Parathyroid adenoma (tissue), 2 donors: ENCODE measurements around the gene ELOVL3.
"Not testable (repeated sequence)": the region's sequence is repeated elsewhere in the genome, so short reads cannot be mapped to it uniquely, and the experiment has no call there.

Source experiments
- H2AFZ ChIP-seq: fragments of 300-600 bp; sonication (generic); one replicate; pipeline ENCODE4 v1.7.0; 2017; ENCODE audit warnings: antibody characterized with exemption, mild to moderate bottlenecking
- H3K27ac ChIP-seq: fragments of 300-600 bp; sonication (generic); one replicate; pipeline ENCODE4 v1.7.0; 2017
- H3K27me3 ChIP-seq: fragments of 300-600 bp; sonication (generic); one replicate; pipeline ENCODE4 v1.7.0; 2017; ENCODE audit warnings: low read length; ENCODE audit not compliant: control insufficient read depth, insufficient read depth
- H3K36me3 ChIP-seq: fragments of 300-600 bp; sonication (generic); one replicate; pipeline ENCODE4 v1.7.0; 2017; ENCODE audit warnings: low read length; ENCODE audit not compliant: control insufficient read depth, insufficient read depth
- H3K4me1 ChIP-seq: fragments of 300-600 bp; sonication (generic); one replicate; pipeline ENCODE4 v1.7.0; 2017; ENCODE audit warnings: control low read depth
- H3K4me2 ChIP-seq: fragments of 300-600 bp; sonication (generic); one replicate; pipeline ENCODE4 v1.7.0; 2017; ENCODE audit warnings: low read length
- H3K4me3 ChIP-seq: fragments of 300-600 bp; sonication (generic); one replicate; pipeline ENCODE4 v1.7.0; 2017; ENCODE audit warnings: low read depth, low read length
- H3K79me2 ChIP-seq: fragments of 300-600 bp; sonication (generic); one replicate; pipeline ENCODE4 v1.7.0; 2017; ENCODE audit warnings: control low read depth
- H3K9ac ChIP-seq: fragments of 300-600 bp; sonication (generic); one replicate; pipeline ENCODE4 v1.7.0; 2017; ENCODE audit warnings: mild to moderate bottlenecking
- H3K9me3 ChIP-seq: fragments of 300-600 bp; sonication (generic); one replicate; pipeline ENCODE4 v1.7.0; 2017; ENCODE audit warnings: low read length; ENCODE audit not compliant: control insufficient read depth
- TF ChIP-seq, protein P1 (sequence below): fragments of 300-600 bp; sonication (generic); IDR thresholded peaks from one replicate; pipeline ENCODE4 v1.7.0; 2017; ENCODE audit warnings: antibody characterized with exemption, mild to moderate bottlenecking
- donor health status: primary hyperparathyroidism.

ELOVL3 gene

DNA sequence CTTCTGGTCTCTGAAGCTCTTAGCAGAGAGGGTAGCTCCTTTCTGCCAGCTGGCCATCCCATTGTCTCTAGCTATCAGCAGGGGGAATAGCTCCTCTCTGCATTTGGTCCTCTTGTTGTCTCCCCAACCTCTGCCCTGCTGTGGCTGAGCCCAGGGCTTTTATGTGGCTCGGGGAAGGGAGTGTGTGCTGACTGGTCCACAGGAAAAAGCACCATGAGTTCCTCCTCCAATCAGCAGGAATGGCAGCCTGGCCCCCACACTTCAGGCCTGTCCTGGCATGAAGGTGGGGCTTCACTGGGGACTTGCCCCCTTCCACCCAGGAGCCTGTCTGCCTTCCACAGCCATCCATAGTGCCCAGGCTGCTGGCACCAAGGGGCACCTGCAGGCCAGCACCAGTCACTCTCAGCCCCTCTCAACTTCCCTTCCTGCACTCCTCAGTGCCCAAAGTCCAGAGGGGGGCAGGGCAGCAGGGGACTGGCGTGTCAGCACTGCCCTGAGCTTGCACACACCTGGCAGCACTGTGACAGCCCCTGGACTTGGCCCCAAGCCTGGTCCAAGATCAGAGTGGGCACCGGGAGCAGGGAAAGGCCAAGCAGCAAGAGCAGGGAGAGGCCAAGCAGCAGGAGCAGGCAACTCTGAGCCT is 37.7 kb upstream of the ELOVL3 start:
- no peaks in the 10 kb centered on the region for H3K36me3 ChIP-seq
- no peaks in the 10 kb centered on the region for H3K9me3 ChIP-seq
- no peaks in the 10 kb centered on the region for H3K4me1 ChIP-seq
- H3K27ac ChIP-seq = no peak overlapping the region
- H2AFZ ChIP-seq = peak overlapping the region; percentile 11
- no peaks in the 10 kb centered on the region for H3K27me3 ChIP-seq
- H3K79me2 ChIP-seq = no peaks in the 10 kb centered on the region
- TF ChIP-seq, protein P1, sequence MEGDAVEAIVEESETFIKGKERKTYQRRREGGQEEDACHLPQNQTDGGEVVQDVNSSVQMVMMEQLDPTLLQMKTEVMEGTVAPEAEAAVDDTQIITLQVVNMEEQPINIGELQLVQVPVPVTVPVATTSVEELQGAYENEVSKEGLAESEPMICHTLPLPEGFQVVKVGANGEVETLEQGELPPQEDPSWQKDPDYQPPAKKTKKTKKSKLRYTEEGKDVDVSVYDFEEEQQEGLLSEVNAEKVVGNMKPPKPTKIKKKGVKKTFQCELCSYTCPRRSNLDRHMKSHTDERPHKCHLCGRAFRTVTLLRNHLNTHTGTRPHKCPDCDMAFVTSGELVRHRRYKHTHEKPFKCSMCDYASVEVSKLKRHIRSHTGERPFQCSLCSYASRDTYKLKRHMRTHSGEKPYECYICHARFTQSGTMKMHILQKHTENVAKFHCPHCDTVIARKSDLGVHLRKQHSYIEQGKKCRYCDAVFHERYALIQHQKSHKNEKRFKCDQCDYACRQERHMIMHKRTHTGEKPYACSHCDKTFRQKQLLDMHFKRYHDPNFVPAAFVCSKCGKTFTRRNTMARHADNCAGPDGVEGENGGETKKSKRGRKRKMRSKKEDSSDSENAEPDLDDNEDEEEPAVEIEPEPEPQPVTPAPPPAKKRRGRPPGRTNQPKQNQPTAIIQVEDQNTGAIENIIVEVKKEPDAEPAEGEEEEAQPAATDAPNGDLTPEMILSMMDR = no peak
- no peak overlapping the region for H3K9ac ChIP-seq
- no peak overlapping the region for H3K4me2 ChIP-seq
- H3K4me3 ChIP-seq = no peak overlapping the region

DNA sequence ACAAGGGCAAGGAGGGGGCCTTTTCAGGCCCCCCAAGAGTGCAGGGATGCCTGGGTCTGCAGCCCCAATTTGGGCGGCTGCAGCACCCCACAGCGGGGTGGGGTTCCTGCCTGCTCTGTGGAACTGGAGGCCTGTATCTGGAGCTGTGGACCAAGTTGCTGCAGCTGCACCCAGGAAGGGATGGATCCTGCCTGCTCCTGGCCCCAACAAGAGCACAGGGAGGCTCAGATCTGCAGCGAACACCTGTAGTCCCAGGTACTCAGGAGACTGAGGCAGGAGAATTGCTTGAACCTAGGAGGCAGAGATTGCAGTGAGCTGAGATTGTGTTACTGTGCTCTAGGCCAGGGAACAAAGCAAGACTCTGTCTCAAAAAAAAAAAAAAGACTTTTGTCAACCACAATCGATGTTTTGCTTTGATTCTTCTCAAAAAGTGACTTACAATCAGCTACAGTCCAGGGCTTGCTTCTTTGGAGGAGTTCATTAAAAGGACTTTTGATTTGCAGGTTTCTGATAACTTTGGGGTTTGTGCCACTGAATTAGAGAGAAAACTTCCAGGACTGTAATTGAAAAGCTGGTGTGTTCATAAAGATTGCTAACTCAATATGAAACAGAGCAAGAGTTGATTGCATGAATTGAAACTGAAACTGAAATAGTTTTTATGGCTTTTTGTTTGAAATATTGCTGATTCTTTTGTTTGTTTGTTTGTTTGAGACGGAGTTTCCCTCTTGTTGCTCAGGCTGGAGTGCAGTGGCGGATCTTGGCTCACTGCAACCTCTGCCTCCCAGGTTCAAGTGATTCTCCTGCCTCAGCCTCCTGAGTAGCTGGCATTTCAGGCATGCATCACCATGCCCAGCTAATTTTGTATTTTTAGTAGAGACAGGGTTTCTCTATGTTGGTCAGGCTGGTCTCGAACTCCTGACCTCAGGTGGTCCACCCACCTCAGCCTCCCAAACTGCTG is 36.9 kb upstream of the ELOVL3 start:
- not testable (repeated sequence) for H2AFZ ChIP-seq, H3K4me1 ChIP-seq, H3K79me2 ChIP-seq, H3K36me3 ChIP-seq, H3K4me2 ChIP-seq, H3K27me3 ChIP-seq, H3K27ac ChIP-seq, H3K9me3 ChIP-seq, H3K4me3 ChIP-seq, H3K9ac ChIP-seq

DNA sequence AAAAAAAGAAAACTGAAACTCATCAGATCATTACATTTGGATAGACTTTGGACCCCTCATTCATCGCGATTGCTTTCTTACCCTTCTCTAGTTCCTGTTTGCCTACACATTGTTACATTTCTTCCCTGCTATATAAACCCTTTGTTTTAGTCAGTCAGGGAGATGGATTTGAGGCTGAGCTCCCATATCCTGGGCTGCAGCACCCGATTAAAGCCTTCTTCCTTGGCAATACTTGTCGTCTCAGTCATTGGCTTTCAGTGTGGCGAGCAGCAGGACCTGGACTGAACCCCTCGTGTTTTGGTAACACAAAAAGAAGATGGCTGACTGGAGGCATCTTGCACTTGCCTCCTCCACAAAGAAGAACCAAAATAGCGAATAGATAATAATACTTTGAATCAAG is 34.1 kb upstream of the ELOVL3 start:
- Histone ChIP-seq H3K4me2 (no peak overlapping the region), H3K36me3 (no peaks in the 10 kb centered on the region), H3K27ac (no peak overlapping the region), H3K9ac (no peak overlapping the region), H3K4me3 (no peak overlapping the region), H3K79me2 (no peaks in the 10 kb centered on the region), H3K27me3 (no peaks in the 10 kb centered on the region), H3K4me1 (no peaks in the 10 kb centered on the region), H2AFZ (no peak overlapping the region), H3K9me3 (no peaks in the 10 kb centered on the region)
- TF ChIP-seq, protein P1 = no peak

DNA sequence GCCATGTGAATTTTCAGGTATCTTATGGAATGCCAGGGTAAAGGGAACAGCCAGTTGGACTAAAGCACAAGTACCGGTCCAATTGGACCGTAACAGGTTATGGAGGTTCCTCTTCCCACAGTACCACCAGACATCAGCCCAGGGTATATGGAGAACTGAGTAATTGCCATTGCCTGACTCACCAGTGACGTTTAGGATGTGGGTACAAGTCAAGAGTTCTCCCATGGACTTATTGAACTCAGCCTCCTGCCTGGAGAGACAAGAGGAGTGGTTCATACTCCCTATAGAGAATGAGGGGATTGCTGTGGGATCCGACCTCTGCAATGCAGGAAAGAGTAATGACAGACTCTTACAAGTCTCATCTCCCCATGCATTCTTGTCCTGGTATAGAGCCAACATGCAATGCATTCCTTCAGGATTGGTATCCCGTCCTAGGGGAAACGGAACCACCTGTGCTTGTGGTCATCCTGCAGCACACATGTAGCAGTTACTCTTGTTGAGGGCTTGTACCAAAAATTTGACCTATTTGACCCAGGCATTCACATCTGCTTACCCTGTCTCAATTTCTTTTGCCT is 30.7 kb upstream of the ELOVL3 start:
- Histone ChIP-seq H3K4me3 (no peak overlapping the region), H3K27me3 (no peaks in the 10 kb centered on the region), H3K27ac (no peak overlapping the region), H3K9me3 (no peaks in the 10 kb centered on the region), H3K79me2 (no peaks in the 10 kb centered on the region), H2AFZ (no peak overlapping the region), H3K9ac (no peak overlapping the region), H3K36me3 (no peaks in the 10 kb centered on the region), H3K4me1 (peaks cover 8% of the 10 kb centered on the region), H3K4me2 (no peak overlapping the region)
- TF ChIP-seq, protein P1 = no peak

DNA sequence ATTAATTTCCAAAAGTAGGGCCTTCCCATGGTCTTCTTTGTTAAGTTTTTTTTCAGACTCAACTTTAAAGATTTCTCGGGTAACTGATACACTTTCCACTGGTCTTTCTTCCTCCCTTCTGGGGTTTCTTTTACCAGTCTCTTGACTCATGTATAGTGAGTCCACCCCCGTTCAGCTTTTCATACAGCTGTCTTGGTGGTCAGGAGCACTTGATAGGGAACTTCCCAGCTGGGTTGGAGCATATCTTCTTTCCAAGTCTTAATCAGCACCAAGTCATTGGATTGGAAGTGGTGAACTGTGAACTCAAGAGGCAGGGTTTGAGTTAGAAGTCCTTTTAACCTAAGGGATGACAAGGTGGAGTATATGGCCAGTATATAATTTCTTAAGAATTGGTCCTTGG is 29.2 kb upstream of the ELOVL3 start:
- H3K9ac ChIP-seq = no peak overlapping the region
- no peak overlapping the region for H3K4me3 ChIP-seq

More for the DNA sequence above, 29.2 kb upstream of the ELOVL3 start:
- H3K36me3 ChIP-seq = no peaks in the 10 kb centered on the region
- TF ChIP-seq, protein P1 = no peak
- no peaks in the 10 kb centered on the region for H3K79me2 ChIP-seq
- H3K27ac ChIP-seq = no peak overlapping the region
- H3K27me3 ChIP-seq = no peaks in the 10 kb centered on the region
- no peak overlapping the region for H2AFZ ChIP-seq
- H3K9me3 ChIP-seq = no peaks in the 10 kb centered on the region
- H3K4me2 ChIP-seq = no peak overlapping the region
- H3K4me1 ChIP-seq = peaks cover 8% of the 10 kb centered on the region
